GM23338 (cell line): ENCODE results near the gene NCS1. TPM values are rescaled to one million over a fixed set of nuclear protein-coding genes. Genes with fewer than 3 reads are reported as not detected.

Experiments
- ATAC-seq: fragments of 200-7000 bp; cut with Tn5 transposase; 3 replicates; pipeline ENCODE4 v1.9.1; 2020
- DNase-seq: peaks from one replicate; pipeline ENCODE4 v3.0.0-alpha.2; 2015; ENCODE audit warnings: low spot score
- H2AFZ ChIP-seq: fragments of 200-600 bp; sonication (generic); 2 replicates; pipeline ENCODE4 v1.8.0; 2016; ENCODE audit warnings: antibody characterized with exemption, mild to moderate bottlenecking, moderate library complexity
- H3F3A ChIP-seq: fragments of 200-600 bp; sonication (generic); replicated peaks from 2 replicates; pipeline ENCODE4 v1.8.0; 2017; ENCODE audit warnings: antibody characterized with exemption, mixed run types, low read depth
- H3K27ac ChIP-seq: fragments of 200-600 bp; sonication (generic); 2 replicates; pipeline ENCODE4 v1.6.1; 2016; ENCODE audit warnings: low read depth
- H3K27me3 ChIP-seq: fragments of 200-600 bp; sonication (generic); 2 replicates; pipeline ENCODE4 v1.8.0; 2016; ENCODE audit warnings: mild to moderate bottlenecking, mixed run types, moderate library complexity; ENCODE audit not compliant: insufficient read depth
- H3K36me3 ChIP-seq: fragments of 200-600 bp; sonication (generic); 2 replicates; pipeline ENCODE4 v1.8.0; 2016; ENCODE audit warnings: mild to moderate bottlenecking; ENCODE audit not compliant: insufficient read depth
- H3K4me1 ChIP-seq: fragments of 200-600 bp; sonication (generic); 2 replicates; pipeline ENCODE4 v1.8.0; 2016; ENCODE audit warnings: mild to moderate bottlenecking, moderate library complexity; ENCODE audit not compliant: insufficient read depth
- H3K4me2 ChIP-seq: fragments of 200-600 bp; sonication (generic); 2 replicates; pipeline ENCODE4 v1.7.1; 2017; ENCODE audit warnings: mixed run types
- H3K4me3 ChIP-seq: fragments of 200-600 bp; sonication (generic); 2 replicates; pipeline ENCODE4 v1.6.1; 2016; ENCODE audit warnings: mixed run types
- H3K79me2 ChIP-seq: fragments of 200-600 bp; sonication (generic); replicated peaks from 2 replicates; pipeline ENCODE4 v1.8.0; 2017; ENCODE audit warnings: mild to moderate bottlenecking; ENCODE audit not compliant: insufficient read depth
- H3K9me2 ChIP-seq: fragments of 200-600 bp; sonication (generic); 2 replicates; pipeline ENCODE4 v1.8.0; 2017; ENCODE audit not compliant: insufficient read depth
- H4K20me1 ChIP-seq: fragments of 200-600 bp; sonication (generic); replicated peaks from 2 replicates; pipeline ENCODE4 v1.8.0; 2017; ENCODE audit warnings: mild to moderate bottlenecking; ENCODE audit not compliant: insufficient read depth
- H3K27ac Mint-ChIP-seq: 2 replicates; pipeline ENCODE4 v1.8.0; 2020; ENCODE audit warnings: inconsistent platforms, mild to moderate bottlenecking, moderate library complexity, mixed read lengths
- H3K27me3 Mint-ChIP-seq: 3 replicates; pipeline ENCODE4 v1.8.0; 2022; ENCODE audit warnings: low read depth, mild to moderate bottlenecking, moderate library complexity, mixed read lengths, inconsistent platforms; ENCODE audit not compliant: insufficient read depth, poor library complexity
- H3K36me3 Mint-ChIP-seq: 3 replicates; pipeline ENCODE4 v1.8.0; 2021; ENCODE audit warnings: low read depth, mild to moderate bottlenecking, inconsistent platforms, moderate library complexity, mixed read lengths
- H3K4me1 Mint-ChIP-seq: 3 replicates; pipeline ENCODE4 v1.8.0; 2020; ENCODE audit warnings: mild to moderate bottlenecking, inconsistent platforms, mixed read lengths
- H3K4me3 Mint-ChIP-seq: 3 replicates; pipeline ENCODE4 v1.8.0; 2021; ENCODE audit warnings: moderate library complexity, mild to moderate bottlenecking, inconsistent platforms, mixed read lengths
- H3K9me3 Mint-ChIP-seq: 3 replicates; pipeline ENCODE4 v1.8.0; 2020; ENCODE audit warnings: moderate library complexity, mild to moderate bottlenecking, inconsistent platforms, mixed read lengths
- EZH2 ChIP-seq: fragments of 200-600 bp; sonication (generic); IDR thresholded peaks from one replicate; pipeline ENCODE4 v1.8.0; 2017; ENCODE audit warnings: antibody characterized with exemption, mild to moderate bottlenecking, low read depth; ENCODE audit not compliant: unreplicated experiment
- EZH2phosphoT487 ChIP-seq: fragments of 200-600 bp; sonication (generic); IDR thresholded peaks from one replicate; pipeline ENCODE4 v1.8.1; 2018; ENCODE audit warnings: antibody characterized with exemption; ENCODE audit not compliant: unreplicated experiment
- JUNB ChIP-seq: IDR thresholded peaks from one replicate; pipeline ENCODE4 v1.6.1; 2016; ENCODE audit warnings: antibody characterized with exemption; ENCODE audit not compliant: unreplicated experiment
- NANOG ChIP-seq: IDR thresholded peaks from 2 replicates; pipeline ENCODE4 v1.6.1; 2016; ENCODE audit warnings: antibody characterized with exemption, borderline replicate concordance
- POLR2AphosphoS5 ChIP-seq: IDR thresholded peaks from 2 replicates; pipeline ENCODE4 v1.6.1; 2016; ENCODE audit warnings: antibody characterized with exemption, low read depth
- STAT1 ChIP-seq: IDR thresholded peaks from one replicate; pipeline ENCODE4 v1.6.1; 2016; ENCODE audit warnings: antibody characterized with exemption; ENCODE audit not compliant: unreplicated experiment
- ZNF114 ChIP-seq: fragments of 250-450 bp; sonication (Bioruptor Pico); IDR thresholded peaks from 2 replicates; pipeline ENCODE4 v1.5.0; 2020; ENCODE audit warnings: mild to moderate bottlenecking, moderate library complexity
- ZNF331 ChIP-seq: fragments of 250-450 bp; sonication (Bioruptor Pico); IDR thresholded peaks from 2 replicates; pipeline ENCODE4 v1.5.0; 2020; ENCODE audit warnings: low read depth, mild to moderate bottlenecking, moderate library complexity
- polyA plus RNA-seq: library from polyadenylated mRNA; unstranded; fragments of >200 nt; fragmentation: Nextera tagmentation; extraction: Ambion mirVana; gene quantifications from 2 replicates; pipeline ENCODE4 v1.2.1, GENCODE V29; 2016
- total RNA-seq: library from RNA; depleted of rRNA; stranded (reverse); fragments of >200 nt; shearing (Covaris generic); gene quantifications from 2 replicates; pipeline ENCODE4 v1.2.3, GENCODE V29; 2014
- TF ChIP-seq, protein P1 (sequence below): IDR thresholded peaks from 2 replicates; pipeline ENCODE4 v1.6.1; 2016; ENCODE audit warnings: antibody characterized with exemption
- TF ChIP-seq, protein P2 (sequence below): IDR thresholded peaks from one replicate; pipeline ENCODE4 v1.6.1; 2018; ENCODE audit warnings: antibody characterized with exemption; ENCODE audit not compliant: unreplicated experiment
- TF ChIP-seq, protein P3 (sequence below), 2 experiments: fragments of 200-600 bp in 1 of 2; sonication (generic) in 1 of 2; conservative IDR thresholded peaks; 2 replicates each; pipeline versions ENCODE4 v1.5.1 to v1.6.1; 2016 to 2017; ENCODE audit warnings: antibody characterized with exemption in 2 of 2, low read depth in 2 of 2, mild to moderate bottlenecking in 2 of 2, moderate library complexity in 1 of 2

NCS1 gene
- total and polyA plus RNA-seq, 2 experiments from 2014 or later: 8.2 to 34.3 TPM

DNA sequence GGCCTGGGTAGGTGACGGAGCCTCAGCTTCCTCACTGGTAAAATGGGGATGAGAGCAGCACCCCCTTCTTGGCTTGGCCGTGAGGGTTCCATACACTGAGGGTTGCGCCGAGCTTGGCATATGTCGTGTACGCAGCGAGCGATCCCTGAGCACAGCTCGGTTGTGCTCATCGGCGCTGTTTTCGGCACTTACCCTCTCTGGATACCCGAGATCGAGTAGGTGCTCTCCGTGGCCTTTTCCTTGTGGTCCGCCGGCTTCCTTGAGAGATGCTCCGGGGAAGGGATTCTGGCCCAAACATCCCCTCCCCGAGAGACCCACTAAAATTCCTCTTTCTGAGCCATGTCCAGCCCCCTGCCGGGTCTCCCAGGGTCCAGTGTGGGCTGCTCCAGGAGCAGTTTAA, 53.4 kb downstream of the NCS1 start:
- peaks cover 2% of the 10 kb centered on the region for H3K27me3 Mint-ChIP-seq
- H3K4me1 Mint-ChIP-seq: no peaks in the 10 kb centered on the region
- Histone ChIP-seq H2AFZ (no peak overlapping the region), H3K4me2 (no peak overlapping the region), H3K27me3 (no peaks in the 10 kb centered on the region), H3K4me3 (no peak overlapping the region), H3K9me2 (no peaks in the 10 kb centered on the region), H3K79me2 (no peaks in the 10 kb centered on the region), H4K20me1 (peaks cover 3% of the 10 kb centered on the region; the same call in 1 of the 2 replicates), H3K27ac (no peak overlapping the region), H3K4me1 (no peaks in the 10 kb centered on the region; the same call in 1 of the 2 replicates), H3K36me3 (no peaks in the 10 kb centered on the region), H3F3A (no peaks in the 10 kb centered on the region)
- ATAC-seq (no peak), DNase-seq (no peak)
- TF ChIP-seq, protein P1, sequence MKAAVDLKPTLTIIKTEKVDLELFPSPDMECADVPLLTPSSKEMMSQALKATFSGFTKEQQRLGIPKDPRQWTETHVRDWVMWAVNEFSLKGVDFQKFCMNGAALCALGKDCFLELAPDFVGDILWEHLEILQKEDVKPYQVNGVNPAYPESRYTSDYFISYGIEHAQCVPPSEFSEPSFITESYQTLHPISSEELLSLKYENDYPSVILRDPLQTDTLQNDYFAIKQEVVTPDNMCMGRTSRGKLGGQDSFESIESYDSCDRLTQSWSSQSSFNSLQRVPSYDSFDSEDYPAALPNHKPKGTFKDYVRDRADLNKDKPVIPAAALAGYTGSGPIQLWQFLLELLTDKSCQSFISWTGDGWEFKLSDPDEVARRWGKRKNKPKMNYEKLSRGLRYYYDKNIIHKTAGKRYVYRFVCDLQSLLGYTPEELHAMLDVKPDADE: no peak
- TF ChIP-seq ZNF331 (CRISPR knock-in tag) (no peak), POLR2AphosphoS5 (no peak), JUNB (no peak), EZH2phosphoT487 (no peak)
- TF ChIP-seq, protein P2, sequence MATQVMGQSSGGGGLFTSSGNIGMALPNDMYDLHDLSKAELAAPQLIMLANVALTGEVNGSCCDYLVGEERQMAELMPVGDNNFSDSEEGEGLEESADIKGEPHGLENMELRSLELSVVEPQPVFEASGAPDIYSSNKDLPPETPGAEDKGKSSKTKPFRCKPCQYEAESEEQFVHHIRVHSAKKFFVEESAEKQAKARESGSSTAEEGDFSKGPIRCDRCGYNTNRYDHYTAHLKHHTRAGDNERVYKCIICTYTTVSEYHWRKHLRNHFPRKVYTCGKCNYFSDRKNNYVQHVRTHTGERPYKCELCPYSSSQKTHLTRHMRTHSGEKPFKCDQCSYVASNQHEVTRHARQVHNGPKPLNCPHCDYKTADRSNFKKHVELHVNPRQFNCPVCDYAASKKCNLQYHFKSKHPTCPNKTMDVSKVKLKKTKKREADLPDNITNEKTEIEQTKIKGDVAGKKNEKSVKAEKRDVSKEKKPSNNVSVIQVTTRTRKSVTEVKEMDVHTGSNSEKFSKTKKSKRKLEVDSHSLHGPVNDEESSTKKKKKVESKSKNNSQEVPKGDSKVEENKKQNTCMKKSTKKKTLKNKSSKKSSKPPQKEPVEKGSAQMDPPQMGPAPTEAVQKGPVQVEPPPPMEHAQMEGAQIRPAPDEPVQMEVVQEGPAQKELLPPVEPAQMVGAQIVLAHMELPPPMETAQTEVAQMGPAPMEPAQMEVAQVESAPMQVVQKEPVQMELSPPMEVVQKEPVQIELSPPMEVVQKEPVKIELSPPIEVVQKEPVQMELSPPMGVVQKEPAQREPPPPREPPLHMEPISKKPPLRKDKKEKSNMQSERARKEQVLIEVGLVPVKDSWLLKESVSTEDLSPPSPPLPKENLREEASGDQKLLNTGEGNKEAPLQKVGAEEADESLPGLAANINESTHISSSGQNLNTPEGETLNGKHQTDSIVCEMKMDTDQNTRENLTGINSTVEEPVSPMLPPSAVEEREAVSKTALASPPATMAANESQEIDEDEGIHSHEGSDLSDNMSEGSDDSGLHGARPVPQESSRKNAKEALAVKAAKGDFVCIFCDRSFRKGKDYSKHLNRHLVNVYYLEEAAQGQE: no peak
- TF ChIP-seq, protein P3, sequence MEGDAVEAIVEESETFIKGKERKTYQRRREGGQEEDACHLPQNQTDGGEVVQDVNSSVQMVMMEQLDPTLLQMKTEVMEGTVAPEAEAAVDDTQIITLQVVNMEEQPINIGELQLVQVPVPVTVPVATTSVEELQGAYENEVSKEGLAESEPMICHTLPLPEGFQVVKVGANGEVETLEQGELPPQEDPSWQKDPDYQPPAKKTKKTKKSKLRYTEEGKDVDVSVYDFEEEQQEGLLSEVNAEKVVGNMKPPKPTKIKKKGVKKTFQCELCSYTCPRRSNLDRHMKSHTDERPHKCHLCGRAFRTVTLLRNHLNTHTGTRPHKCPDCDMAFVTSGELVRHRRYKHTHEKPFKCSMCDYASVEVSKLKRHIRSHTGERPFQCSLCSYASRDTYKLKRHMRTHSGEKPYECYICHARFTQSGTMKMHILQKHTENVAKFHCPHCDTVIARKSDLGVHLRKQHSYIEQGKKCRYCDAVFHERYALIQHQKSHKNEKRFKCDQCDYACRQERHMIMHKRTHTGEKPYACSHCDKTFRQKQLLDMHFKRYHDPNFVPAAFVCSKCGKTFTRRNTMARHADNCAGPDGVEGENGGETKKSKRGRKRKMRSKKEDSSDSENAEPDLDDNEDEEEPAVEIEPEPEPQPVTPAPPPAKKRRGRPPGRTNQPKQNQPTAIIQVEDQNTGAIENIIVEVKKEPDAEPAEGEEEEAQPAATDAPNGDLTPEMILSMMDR (conservative IDR thresholded peaks at IDR 0.05; ENCODE audit: low read depth in 2 of 2): no peak
- peaks cover 7% of the 10 kb centered on the region; the same call in 2 of the 3 replicates for H3K9me3 Mint-ChIP-seq
- H3K27ac Mint-ChIP-seq: no peak overlapping the region
- no peak overlapping the region for H3K4me3 Mint-ChIP-seq
- H3K36me3 Mint-ChIP-seq: peaks cover 45% of the 10 kb centered on the region

DNA sequence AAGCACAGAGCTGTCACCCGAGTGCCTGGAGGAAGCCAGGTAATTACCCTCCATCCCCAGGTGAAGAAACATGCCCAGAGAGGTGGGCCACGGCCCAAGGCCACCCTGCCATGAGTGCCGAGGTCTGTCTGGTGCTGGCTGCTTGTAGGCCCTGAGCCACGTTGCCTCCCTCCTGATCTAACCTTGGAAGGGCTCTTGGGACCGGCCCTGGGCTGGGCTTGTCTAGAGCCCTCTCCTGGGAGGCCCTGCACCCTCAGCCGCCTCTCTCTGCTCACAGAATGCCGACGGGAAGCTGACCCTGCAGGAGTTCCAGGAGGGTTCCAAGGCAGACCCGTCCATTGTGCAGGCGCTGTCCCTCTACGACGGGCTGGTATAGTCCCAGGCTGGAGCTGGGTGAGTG, 53.9 kb downstream of the NCS1 start:
- Histone ChIP-seq H2AFZ (no peak overlapping the region), H3K9me2 (no peaks in the 10 kb centered on the region), H3K4me2 (no peak overlapping the region), H3K79me2 (no peaks in the 10 kb centered on the region), H3K27me3 (no peaks in the 10 kb centered on the region), H3K27ac (no peak overlapping the region), H4K20me1 (peaks cover 5% of the 10 kb centered on the region; the same call in 1 of the 2 replicates), H3K4me1 (no peaks in the 10 kb centered on the region), H3K36me3 (no peaks in the 10 kb centered on the region), H3K4me3 (no peak overlapping the region), H3F3A (no peaks in the 10 kb centered on the region)
- peaks cover 2% of the 10 kb centered on the region for H3K27me3 Mint-ChIP-seq
- ATAC-seq: no peak
- H3K4me3 Mint-ChIP-seq: no peak overlapping the region
- no peaks in the 10 kb centered on the region for H3K4me1 Mint-ChIP-seq
- peaks cover 45% of the 10 kb centered on the region for H3K36me3 Mint-ChIP-seq
- H3K27ac Mint-ChIP-seq: no peak overlapping the region
- peaks cover 7% of the 10 kb centered on the region; the same call in 2 of the 3 replicates for H3K9me3 Mint-ChIP-seq
- no peak for DNase-seq
- TF ChIP-seq EZH2: no peak
- no peak for TF ChIP-seq NANOG
- no peak for TF ChIP-seq ZNF114 (CRISPR knock-in tag)
- no peak for TF ChIP-seq STAT1
- TF ChIP-seq, protein P1: no peak
- TF ChIP-seq, protein P2: no peak
